AG09309 (cell line): ENCODE data around the gene PDE4D.

Source experiments
- DNase-seq: peaks from one replicate; pipeline ENCODE4 v3.0.0-alpha.2; 2010; ENCODE audit warnings: low read depth
- H3K4me3 ChIP-seq: 2 replicates; pipeline ENCODE4 v1.5.1; 2011; ENCODE audit warnings: mild to moderate bottlenecking, low read depth, low read length, moderate library complexity; ENCODE audit not compliant: control insufficient read depth
- CTCF ChIP-seq: IDR thresholded peaks from 2 replicates; pipeline ENCODE4 v1.5.1; 2011; ENCODE audit warnings: mild to moderate bottlenecking, low read depth, low read length, inconsistent platforms; ENCODE audit not compliant: insufficient read depth, control insufficient read depth; ENCODE audit errors: missing control alignments

PDE4D gene

GRCh38 chr5:59286510-59286909 lies 607.0 kb downstream of the PDE4D start:
- no peak for TF ChIP-seq CTCF
- DNase-seq = no peak
- no peak overlapping the region for H3K4me3 ChIP-seq

GRCh38 chr5:59285300-59286016 lies 608.1 kb downstream of the PDE4D start:
- no peak overlapping the region for H3K4me3 ChIP-seq
- DNase-seq = no peak
- no peak for TF ChIP-seq CTCF

- no peak for DNase-seq
- TF ChIP-seq CTCF = no peak
- no peak overlapping the region for H3K4me3 ChIP-seq
These were observed 610.8 kb downstream of the PDE4D start for GRCh38 chr5:59282726-59283125.

- H3K4me3 ChIP-seq = no peak overlapping the region
- DNase-seq = no peak
- TF ChIP-seq CTCF = no peak
These were observed 613.5 kb downstream of the PDE4D start for GRCh38 chr5:59279979-59280378.

GRCh38 chr5:59276917-59277372 lies 616.6 kb downstream of the PDE4D start:
- no peak for TF ChIP-seq CTCF
- no peak overlapping the region for H3K4me3 ChIP-seq

GRCh38 chr5:59276325-59276675 lies 617.2 kb downstream of the PDE4D start:
- H3K4me3 ChIP-seq = no peak overlapping the region
- no peak for DNase-seq
- TF ChIP-seq CTCF = no peak

More at GRCh38 chr5:59276917-59277372, 616.6 kb downstream of the PDE4D start:
- no peak for DNase-seq
